Cardiac muscle cell (in vitro differentiated cells and primary cell): Measurements from ENCODE around the gene RYR3. TPM values are rescaled to one million over a fixed set of nuclear protein-coding genes. Genes with fewer than 3 reads are reported as not detected.

Experiments
- DNase-seq, 2 donors: peaks; one replicate each; pipeline versions ENCODE4 v3.0.0 to v3.0.0-alpha.2; 2010 to 2017; ENCODE audit warnings: low read depth in 1 of 2, low spot score in 1 of 2
- H3K27ac ChIP-seq: fragments of 200-600 bp; sonication (generic); 2 replicates; pipeline ENCODE4 v1.5.1; 2016
- H3K27me3 ChIP-seq: fragments of 200-600 bp; sonication (generic); 2 replicates; pipeline ENCODE4 v1.6.0; 2016; ENCODE audit warnings: control low read depth
- H3K36me3 ChIP-seq: fragments of 200-600 bp; sonication (generic); 2 replicates; pipeline ENCODE4 v1.5.1; 2016; ENCODE audit warnings: control low read depth
- H3K4me1 ChIP-seq: fragments of 200-600 bp; sonication (generic); 2 replicates; pipeline ENCODE4 v1.8.1; 2017; ENCODE audit warnings: low read depth, mild to moderate bottlenecking, mixed run types
- H3K4me3 ChIP-seq: fragments of 200-600 bp; sonication (generic); 2 replicates; pipeline ENCODE4 v1.5.1; 2016; ENCODE audit warnings: mild to moderate bottlenecking
- H3K9me3 ChIP-seq: fragments of 200-600 bp; sonication (generic); 2 replicates; pipeline ENCODE4 v1.5.1; 2017; ENCODE audit warnings: low read depth, mild to moderate bottlenecking, control low read depth
- polyA plus RNA-seq: library from polyadenylated mRNA; unstranded; fragments of >200 nt; fragmentation: Nextera tagmentation; extraction: Ambion mirVana; gene quantifications from 2 replicates; pipeline ENCODE4 v1.2.1, GENCODE V29; 2016
- total RNA-seq: library from RNA; depleted of rRNA; stranded (reverse); fragments of >200 nt; gene quantifications from 2 replicates; pipeline ENCODE4 v1.2.3, GENCODE V29; 2016
- TF ChIP-seq, protein P1 (sequence below): IDR thresholded peaks from 2 replicates; pipeline ENCODE4 v1.5.1; 2012; ENCODE audit warnings: low read depth, mild to moderate bottlenecking, low read length

RYR3 gene
- total and polyA plus RNA-seq, 2 experiments from 2014 or later: 0.39 to 0.54 TPM

DNA sequence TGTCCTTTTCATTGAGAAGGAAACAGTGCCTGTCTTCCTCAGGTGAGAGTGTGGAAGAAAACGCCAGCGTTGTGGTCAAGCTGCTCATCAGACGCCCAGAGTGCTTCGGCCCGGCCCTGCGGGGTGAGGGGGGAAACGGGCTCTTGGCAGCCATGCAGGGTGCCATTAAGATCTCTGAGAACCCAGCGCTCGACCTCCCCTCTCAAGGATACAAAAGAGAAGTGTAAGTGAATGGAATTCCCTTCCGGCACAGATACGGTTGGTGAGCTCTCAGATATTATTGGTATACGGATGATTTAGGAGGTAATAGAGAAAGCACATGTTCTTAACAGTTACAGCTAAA lies 411.9 kb downstream of the RYR3 start:
- Histone ChIP-seq H3K9me3 (no peaks in the 10 kb centered on the region), H3K4me3 (no peak overlapping the region), H3K27ac (no peak overlapping the region), H3K36me3 (no peaks in the 10 kb centered on the region), H3K4me1 (no peaks in the 10 kb centered on the region), H3K27me3 (no peaks in the 10 kb centered on the region)
- TF ChIP-seq, protein P1, sequence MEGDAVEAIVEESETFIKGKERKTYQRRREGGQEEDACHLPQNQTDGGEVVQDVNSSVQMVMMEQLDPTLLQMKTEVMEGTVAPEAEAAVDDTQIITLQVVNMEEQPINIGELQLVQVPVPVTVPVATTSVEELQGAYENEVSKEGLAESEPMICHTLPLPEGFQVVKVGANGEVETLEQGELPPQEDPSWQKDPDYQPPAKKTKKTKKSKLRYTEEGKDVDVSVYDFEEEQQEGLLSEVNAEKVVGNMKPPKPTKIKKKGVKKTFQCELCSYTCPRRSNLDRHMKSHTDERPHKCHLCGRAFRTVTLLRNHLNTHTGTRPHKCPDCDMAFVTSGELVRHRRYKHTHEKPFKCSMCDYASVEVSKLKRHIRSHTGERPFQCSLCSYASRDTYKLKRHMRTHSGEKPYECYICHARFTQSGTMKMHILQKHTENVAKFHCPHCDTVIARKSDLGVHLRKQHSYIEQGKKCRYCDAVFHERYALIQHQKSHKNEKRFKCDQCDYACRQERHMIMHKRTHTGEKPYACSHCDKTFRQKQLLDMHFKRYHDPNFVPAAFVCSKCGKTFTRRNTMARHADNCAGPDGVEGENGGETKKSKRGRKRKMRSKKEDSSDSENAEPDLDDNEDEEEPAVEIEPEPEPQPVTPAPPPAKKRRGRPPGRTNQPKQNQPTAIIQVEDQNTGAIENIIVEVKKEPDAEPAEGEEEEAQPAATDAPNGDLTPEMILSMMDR: no peak
- no peak for DNase-seq

DNA sequence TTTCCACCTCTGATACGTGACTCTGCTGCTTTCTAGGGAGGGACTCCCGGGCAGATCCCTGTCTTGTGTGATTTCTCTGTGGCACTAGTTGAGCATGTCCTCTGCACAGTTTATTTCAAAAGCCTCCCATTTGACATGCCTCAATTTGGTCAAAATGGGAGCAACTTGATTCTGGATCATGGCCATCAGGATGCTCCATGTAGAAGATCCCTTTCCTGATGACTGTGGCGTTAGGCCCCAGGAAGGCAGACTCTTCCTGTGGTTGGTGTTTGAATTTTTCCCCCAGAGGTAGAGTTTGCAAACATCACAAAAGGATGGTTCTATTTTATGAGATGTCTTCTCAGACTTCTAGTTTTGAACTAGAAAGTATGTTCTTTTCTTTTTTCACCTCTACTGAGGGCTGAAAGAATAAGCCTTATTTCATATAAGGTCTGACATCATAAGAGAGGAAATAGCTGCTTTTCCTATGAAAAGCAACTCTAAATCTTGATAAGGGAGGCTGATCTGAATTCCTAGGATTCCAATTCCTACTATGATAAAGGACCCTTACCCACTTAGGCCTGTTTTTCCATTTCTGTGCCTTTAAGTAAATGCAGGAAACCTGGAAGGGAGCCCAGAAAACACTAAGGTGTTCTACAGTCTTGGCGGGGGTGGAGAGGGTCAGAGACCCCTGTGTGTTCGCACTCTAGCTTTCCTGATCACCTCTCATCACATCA lies 413.7 kb downstream of the RYR3 start:
- DNase-seq: peak in 1 of 2 donors; percentile 17
- H3K9me3 ChIP-seq: no peaks in the 10 kb centered on the region
- no peaks in the 10 kb centered on the region for H3K4me1 ChIP-seq
- TF ChIP-seq, protein P1: no peak
- H3K27me3 ChIP-seq: no peaks in the 10 kb centered on the region
- H3K27ac ChIP-seq: no peak overlapping the region
- H3K4me3 ChIP-seq: no peak overlapping the region
- no peaks in the 10 kb centered on the region for H3K36me3 ChIP-seq

- no peaks in the 10 kb centered on the region for H3K27me3 ChIP-seq
- H3K36me3 ChIP-seq: no peaks in the 10 kb centered on the region
- H3K9me3 ChIP-seq: no peaks in the 10 kb centered on the region
- H3K27ac ChIP-seq: no peak overlapping the region
- H3K4me1 ChIP-seq: no peaks in the 10 kb centered on the region
- TF ChIP-seq, protein P1: no peak
- H3K4me3 ChIP-seq: no peak overlapping the region
- DNase-seq: peak; percentile 9 to 25
These were observed 418.9 kb downstream of the RYR3 start for GRCh38 chr15:33729653-33730052.

DNA sequence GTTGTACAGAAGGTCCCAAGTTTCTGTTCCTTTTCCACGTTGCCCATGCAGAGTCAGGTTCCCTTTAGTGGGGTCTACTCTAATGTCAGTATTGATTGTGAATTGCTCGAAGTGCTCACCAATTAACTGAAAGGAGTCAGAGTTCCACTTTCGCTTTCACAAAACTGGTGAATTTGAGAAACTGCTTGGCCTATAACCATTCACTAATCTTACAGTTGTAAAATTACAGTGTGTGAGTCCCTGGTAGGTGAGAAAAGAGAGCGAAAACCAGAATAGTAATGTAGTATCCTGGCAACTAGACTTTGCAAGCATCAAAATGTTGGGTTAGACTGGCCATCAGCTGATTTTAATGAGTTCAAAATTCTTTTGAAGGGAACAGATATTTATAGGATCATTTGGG lies 420.0 kb downstream of the RYR3 start:
- DNase-seq: no peak
- Histone ChIP-seq H3K4me1 (no peaks in the 10 kb centered on the region), H3K27ac (no peak overlapping the region), H3K9me3 (no peaks in the 10 kb centered on the region), H3K4me3 (no peak overlapping the region), H3K27me3 (no peaks in the 10 kb centered on the region), H3K36me3 (no peaks in the 10 kb centered on the region)
- TF ChIP-seq, protein P1: no peak

- TF ChIP-seq, protein P1: no peak
- no peak for DNase-seq
- H3K36me3 ChIP-seq: no peaks in the 10 kb centered on the region
- H3K9me3 ChIP-seq: no peaks in the 10 kb centered on the region
- no peak overlapping the region for H3K4me3 ChIP-seq
- H3K4me1 ChIP-seq: no peaks in the 10 kb centered on the region
- H3K27me3 ChIP-seq: peaks cover 3% of the 10 kb centered on the region
- no peak overlapping the region for H3K27ac ChIP-seq
These were observed 424.4 kb downstream of the RYR3 start for GRCh38 chr15:33735143-33735542.
